NCI-H187 treated with DMSO at 0.1 percent for 48 hours (cell line): Measurements from ENCODE around the gene DCPS.
"Not testable (repeated sequence)": the region's sequence is repeated elsewhere in the genome, so short reads cannot be mapped to it uniquely, and the experiment has no call there.

Experiments used
- DNase-seq: peaks from one replicate; lab custom pipeline; 2025; lab: John Stamatoyannopoulos, UW

The DCPS gene

DNA sequence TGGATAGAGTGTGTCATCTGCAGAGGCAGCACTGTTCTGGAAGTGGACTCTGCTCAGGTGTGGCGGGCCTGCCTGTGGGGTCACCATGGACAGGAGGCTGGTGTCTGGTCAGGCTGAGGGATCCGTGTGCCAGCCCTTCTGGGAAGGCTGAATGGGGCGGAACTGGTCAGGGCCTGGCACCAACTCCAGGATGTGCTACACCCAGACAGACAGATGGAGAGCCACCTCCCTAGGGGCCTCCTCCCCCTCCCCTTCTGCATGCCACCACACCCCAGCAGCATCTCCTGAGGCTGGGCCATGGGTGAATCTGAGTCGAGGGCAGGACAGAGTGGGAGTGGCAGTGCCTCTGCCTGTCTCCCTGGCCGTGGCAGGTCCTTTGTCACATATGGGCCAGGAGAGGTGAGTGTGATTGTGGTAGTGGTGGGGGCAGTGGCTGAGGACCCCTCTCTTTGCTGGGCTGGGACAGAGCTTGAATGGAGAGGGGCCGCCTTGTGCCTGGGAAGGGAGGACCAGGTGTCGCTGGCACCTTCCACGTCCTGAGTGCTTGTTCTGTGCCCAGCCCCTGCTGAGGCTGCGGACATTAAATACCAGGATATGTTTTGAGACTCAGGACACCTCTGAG lies 80.7 kb downstream of the DCPS start:
- no peak for DNase-seq

DNA sequence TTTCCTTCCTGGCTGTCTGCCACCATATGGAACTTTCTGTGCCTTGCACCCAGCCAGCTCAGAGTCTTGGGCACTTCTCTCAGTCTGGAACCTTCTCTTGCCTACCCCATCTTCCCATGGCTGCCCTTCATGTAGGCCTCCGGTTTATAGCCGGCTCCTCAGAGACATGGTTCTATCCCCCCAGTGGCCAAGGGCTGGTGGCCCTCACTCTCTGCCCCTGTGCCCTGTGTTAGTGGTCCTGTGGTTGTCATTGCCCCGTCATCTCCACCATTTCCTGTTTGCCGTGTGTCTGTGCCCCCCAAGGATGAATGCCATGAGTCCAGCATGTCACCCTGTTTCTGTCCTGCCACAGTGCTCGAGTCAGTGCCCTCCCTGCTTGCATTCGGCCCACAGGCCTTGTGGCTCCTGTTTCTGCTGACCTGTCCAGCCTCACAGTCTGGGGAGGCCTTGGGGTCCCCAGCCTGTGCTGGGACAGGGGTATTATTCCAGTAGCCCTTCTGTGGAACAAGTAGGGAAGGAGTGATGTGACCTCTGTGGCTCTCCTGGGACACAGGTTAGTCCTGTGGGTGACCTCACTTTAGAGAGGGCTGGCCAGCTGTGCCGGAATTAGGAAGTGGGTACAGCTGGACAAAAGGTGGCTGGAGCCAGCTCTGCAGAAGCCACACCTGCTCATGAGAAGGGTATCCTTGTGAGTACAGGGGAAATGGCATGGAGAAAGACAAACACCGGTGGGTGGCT lies 82.3 kb downstream of the DCPS start:
- no peak for DNase-seq

DNA sequence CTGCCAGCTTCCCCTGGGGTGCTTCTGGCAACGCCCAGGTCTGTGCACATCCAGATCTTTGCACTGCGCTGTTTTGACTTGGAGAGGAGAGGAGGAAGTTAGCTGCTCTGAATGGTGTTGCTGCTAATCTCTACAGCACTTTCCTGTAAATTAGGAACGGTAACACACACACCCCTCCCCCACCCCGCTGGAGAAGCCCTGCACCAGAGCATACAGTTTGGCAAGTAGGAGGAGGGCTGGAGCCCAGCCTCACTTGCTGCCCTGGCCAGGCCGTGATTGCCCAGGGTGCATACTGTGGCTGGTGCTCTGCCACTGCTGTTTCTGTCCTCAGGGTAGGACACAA lies 82.8 kb downstream of the DCPS start:
- not testable (repeated sequence) for DNase-seq

DNA sequence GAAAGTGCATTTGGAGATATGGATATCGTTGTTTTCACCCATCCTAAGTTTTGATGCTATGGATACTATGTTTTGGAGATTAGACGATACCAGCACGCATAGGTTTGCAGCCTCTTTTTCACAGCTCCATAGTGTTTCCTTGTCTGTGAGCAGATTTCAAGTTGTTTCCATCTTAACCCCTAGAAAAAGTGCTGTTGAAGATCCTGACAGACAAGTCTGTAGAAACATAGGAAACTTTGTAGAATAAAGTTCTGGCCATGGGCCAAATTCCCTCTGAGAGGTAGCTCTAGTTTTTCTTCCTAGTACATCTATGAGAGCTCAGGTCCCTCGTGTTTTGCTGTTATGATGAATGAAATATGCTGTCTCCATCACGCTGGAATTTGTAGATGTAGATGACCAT lies 84.0 kb downstream of the DCPS start:
- DNase-seq: no peak

DNA sequence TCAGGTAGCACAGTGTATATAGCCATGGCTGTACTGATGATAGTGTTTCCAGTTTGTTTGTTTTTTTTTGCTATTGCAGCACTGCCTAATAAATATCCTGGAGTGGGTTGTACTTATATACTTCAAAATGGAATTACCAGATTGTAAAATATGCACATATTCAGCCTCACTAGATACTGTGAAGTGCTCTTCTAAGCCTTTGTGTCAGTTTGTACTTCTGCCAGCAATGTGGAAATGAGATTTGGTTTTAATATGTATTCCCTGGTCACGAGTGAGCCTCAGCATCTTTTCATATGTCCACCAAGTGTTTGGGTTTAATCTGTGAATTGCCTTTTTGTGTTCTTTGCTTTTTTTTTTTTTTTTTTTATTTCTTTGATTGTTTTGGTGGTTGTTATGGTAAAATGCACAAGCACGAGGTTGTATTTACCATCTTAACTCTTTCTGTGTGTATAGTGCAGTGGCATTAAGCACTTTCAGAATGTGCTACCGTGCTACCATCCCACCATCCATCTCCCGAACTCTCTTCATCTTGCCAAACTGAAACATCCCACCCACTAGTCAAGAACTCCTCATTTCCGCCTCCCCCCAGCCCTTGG lies 86.5 kb downstream of the DCPS start:
- DNase-seq: no peak

DNA sequence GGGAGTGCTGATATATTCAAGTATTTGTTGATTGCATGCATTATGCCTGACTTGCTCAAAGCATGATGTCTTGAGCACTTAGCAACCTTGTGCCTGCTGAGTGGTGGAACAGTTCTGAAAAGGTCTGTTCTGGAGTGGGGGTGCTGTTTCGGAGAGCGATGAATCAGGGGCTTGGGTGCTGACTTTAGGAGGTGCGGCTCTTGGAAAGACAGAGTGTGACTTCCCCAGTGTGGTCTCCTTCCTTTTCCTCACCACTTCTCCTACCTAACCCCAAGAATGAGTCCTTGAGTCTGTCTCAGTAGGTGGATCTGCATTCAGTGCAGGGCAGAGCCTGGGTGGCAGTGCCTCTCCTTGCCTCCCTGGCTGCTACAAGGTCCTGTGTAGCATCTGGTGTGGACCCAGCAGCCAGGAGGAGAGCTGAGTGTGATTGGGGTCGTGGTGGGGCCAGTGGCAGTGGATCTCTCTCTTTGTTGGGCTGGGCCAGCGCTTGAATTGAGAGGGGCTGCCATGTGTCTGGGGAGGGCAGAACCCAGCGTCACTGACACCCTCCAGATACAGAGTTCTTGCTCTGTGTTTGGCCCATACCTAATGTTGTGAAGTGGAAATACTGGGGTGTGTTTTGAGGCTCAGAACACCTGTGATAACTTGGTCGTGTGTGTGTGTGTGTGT lies 87.6 kb downstream of the DCPS start:
- no peak for DNase-seq

DNA sequence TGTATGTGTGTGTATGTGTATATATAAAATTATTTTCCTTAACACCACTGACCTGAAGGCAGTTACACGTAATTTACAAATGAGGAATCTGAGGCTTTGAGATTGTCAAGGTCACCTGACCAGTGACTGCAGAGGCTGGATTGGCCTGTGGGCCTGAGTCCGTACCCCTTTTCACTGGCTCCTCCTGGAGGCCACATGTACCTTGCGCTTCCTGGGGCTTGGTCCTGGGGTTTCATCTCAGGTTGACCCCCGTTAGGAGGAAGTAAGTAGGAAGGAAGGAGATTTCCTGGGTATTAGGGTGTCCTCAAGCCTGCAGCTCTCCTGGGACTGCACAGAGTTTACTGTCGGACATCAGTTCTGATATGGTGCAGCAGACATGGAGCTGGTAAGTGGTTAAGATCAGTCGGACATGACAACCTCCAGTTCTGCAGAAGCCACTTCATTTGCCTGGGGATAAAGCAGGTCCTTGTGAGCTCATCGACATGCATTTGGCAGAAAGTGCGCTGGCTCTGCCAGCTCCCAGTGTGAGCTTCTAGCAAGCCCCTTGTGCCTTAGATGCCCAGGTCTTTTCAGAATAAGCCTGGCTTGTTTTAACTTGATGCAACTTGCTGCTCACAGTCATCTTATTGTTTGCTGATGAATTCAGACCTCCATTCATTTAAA lies 88.2 kb downstream of the DCPS start:
- DNase-seq: no peak

DNA sequence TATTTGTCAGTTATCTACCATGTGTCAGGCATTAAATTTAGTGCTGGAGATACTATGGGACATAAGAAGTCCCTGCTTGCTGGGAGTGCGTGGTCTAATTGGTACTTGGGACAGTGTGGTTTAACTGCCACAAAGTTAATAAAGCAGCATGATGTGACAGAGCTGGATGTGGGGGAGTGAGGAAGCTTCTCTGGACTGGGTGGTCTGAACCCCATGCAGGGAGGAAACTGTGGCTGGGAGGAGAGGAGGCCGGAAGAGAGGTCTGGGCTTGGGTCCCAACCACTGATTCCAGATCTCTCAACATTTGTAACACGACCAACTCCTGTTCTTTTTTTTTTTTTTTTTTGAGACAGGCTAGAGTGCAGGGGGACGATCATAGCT lies 88.8 kb downstream of the DCPS start:
- DNase-seq: no peak

DNA sequence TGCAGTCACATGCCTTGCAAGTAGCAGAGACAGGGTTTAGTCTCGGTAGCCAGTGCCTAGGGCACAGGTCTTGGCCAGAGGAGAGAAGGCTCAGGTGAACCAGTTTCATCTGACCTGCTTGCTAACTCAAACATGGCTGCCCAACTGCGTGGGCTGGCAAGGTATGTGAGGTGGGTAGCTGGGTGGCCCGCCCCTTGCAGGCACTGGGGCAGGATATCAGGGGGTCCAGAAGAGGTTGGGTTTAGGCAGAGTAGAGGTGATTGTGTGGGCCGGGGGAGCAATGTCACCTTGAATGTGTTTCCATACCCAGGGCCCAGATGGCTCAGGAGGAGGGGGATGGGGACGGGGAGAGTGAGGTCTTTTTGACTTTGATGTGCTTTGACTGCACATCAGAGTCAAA lies 89.3 kb downstream of the DCPS start:
- DNase-seq: no peak

DNA sequence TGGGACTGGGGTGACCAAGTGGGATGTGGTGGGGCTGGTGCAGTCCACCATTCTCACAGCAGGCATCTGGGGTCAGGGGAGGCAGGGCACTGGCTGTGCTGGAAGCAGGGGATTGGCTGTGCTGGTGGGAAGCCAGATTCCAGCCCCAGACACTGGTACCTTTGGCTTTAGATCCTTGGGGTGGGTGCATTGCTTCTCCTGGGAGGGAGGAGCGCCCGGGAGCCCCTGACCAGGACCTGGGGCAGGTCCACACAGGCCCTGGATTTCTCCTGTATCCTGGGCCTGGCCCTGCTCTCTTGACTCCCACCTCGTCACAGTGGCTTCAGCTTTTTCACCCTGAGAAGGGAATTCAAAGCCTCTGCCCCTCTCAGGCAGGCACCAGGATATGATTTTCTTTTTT lies 90.2 kb downstream of the DCPS start:
- no peak for DNase-seq

DNA sequence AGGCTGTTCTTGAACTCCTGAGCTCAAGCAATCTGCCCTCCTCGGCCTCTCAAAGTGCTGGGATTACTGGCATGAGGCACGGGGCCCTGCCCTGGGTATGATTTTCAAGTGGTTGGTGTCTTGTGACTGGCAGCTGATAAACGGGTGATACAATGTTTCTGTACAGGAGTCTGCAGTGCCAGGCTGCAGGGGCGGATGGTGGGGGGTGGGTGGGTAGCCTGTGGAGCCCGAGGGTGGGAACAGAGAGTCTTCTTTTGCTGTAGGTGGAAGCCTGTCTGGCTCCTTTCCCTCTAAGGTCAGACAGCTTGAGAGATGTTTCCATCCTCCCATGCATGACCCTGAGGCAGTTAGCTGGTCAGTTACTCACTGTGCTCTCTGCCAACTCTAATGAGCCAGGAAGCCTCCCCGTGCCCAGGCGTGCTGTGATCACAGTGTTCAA lies 90.8 kb downstream of the DCPS start:
- DNase-seq: not testable (repeated sequence)
